ENCODE measurements around the gene TMEM240.
"Not testable (repeated sequence)": the region's sequence is repeated elsewhere in the genome, so short reads cannot be mapped to it uniquely, and the experiment has no call there.

TMEM240 gene

DNA sequence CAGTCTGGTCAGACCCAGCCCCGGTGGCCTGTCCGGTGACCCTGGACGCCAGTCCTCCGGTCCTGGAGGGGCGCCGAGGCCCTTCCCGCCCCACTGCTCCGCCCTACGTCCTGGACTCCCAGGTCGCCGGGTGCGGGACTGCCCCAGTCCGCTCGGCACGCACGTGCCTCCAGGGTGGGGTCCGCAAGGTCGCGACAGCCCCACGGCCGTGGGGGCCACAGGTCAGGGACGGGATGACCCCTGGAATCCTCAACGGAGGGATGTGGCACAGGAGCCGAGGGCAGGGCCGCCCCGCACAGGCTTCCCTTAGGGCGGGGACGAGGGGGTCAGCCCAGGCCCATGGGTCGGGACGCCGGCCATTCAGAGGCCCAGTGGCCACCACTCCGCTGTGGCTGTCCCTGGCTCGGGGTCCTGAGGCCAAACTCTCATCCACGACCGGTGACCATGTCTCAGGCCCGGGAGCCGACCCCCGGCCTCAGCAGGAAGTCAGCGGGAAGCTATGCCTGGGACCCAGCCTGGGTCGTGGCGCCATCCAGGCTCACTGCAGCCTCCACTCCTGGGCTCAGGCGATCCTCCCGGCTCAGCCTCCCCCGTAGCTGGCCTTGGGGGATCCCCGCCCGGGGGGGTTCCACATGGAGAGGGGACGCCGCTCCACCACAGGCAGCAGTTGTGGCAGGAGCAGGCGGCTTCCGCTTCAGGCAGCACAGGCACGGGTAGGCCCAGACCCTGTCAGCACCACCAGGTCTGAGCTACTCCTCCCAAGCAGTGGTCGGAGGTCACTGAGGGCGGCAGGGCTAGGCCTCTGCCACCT, 599 bp upstream of the TMEM240 start:
- DNase-seq (ENCODE audit: low spot score), result no peak

DNA sequence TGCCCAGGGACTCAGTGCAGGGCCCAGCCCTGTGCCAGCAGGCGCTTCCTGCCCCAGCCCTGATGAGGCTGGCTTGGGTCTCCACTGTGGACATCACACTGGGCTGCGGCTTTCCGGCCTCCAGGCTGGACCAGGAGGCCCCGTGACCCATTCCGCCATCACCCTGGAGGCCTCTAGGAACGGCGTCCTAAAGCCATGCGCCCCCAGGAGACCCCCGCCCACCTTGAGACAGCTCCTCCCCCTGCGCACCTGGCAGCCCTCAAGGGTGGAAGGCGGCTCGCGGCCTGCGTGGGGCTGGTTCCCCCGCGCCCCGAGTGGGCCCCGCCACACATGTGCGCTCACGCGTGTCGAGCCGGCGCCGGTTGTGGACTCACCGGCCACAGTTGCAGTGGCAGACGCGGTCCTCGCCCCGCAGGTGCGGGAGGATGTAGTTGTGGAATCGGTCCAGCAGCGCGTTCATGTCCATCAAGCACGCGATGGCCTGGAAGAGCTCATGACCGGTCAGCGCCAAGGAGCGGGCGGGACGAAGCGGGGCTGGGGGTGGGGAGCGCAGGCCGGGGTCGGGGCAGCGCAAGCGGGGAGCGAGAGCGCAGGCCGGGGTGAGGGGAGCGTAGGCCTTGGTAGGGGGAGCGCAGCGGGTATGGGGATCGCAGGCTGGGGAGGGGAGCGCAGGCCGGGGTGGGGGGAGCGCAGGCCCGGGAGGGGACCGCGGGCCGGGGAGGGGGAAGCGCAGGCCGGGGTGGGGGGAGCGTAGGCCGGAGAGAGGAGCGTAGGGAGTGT, 924 bp downstream of the TMEM240 start:
- DNase-seq (ENCODE audit: low spot score), result peak; percentile 47

GRCh38 chr1:1538989-1539309, 1.5 kb downstream of the TMEM240 start:
- no peak for DNase-seq (ENCODE audit: low spot score)

DNA sequence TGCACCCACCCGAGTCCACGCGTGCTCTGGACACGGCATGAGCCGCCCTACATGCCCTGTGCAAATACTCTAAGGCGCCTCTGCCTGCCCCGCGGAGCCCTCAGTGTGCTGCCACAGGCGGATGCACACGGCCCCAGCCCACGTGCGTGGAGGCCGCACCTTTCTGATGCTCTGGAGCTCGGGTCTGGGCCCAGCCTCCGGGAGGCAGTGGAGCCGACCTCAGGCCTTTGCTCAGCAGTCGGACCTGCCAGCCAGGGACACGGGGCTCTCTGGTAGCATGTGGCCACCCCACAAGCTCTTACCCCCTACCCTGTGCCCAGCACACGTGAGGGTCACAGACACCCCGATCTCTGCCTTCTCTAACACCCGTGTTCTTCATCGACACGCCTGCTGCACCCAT, 2.1 kb downstream of the TMEM240 start:
- DNase-seq (ENCODE audit: low spot score), result no peak

DNA sequence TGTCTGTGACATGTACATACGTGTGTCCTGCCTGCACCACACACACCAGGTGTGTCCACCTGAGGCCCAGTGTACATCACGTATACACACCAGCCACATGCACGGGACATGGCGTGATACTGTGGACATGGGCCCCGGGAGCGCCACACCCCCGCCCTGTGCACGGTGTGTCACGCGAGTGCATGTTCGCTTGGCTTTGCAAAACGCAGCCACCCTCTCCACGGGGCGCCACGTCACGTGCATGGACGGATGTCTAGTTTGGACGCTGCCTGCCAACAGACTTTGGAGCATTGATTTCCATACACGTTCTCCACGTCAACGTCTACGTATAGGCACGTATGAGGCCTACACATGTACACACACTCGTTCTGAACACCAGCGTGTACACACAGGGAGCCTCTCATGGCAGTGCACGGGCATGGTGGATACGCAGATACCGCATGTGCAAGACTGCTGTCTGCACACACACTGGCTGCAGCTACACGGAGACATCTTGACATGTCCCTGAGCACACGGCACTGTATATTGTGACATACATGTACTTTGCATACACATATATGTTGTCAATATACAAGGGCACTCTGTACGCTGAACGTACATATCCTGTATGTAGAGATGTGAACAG, 2.7 kb downstream of the TMEM240 start:
- no peak for DNase-seq (ENCODE audit: low spot score)

DNA sequence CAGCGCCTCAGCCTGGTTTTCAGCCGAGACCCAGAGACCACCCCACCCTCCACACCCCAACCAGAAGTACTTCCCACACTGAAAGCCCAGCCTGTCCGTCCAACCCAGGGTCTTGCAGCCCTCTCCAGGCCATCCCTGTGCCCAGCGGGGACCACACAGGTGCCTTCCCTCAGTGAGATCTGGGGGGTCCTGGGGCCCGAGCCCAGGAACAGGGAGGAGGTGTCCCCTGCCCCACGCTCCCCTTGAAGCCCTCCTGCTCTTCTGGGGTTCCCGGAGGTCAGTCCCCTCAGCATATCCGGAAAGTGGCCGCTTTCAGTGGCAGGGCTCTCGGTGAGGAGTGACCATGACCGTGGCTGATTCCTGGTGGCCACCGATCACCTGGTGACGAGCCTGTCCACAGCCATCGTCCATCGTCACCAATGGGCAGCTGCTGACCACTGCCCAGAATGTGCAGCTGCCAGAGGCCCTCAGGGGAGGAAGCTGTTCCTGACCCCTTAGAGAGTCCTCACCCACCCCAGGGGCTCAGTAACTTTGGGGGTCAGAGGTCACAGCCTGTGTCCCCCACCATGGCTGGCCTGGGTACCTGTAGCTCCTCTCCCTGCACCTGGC, 3.4 kb downstream of the TMEM240 start:
- DNase-seq (ENCODE audit: low spot score), result peak; percentile 1

DNA sequence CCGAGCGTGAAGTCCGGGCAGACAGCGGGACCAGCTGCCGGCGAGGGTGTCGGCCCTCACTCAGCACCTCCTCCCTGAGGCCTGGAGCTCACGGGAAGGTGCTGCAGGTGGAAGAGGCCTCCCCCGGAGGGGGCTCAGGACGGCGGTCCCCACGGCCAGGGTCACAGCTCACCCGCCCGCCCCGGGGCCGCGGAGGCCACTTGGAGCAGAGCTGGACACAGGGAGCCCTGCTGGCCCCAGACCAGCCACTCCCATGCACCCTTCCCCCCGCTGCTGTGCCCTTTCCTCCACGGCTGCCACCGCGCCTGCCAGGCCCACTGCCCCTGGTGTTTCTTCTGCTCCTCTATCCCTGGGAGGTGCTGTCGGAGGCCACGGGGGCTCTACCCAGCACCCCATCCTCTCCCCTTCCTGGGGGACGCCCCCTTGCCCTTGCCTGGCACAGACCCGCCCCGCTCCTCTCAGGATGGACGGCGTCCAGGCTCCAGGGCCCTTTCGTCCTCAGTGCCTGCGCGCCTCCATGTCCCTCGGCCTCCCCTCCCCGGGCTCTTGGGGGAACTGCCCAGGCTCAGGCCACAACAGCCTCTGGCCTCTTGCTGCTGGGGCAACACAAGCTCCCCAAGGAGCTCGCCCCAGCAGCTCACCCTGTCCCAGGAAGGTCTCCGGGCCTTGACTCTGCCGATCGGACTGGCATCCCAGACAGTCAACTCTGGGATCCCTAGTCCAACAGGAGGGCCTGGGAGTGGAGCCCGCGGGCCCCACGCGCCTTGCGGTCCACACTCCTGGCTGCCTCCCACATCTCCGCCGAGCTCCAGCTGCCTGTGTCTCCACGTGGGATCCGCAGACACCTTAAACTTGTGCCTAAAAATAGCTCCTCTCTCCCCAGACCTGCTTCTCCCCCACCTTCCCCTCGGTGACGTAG, 4.1 kb downstream of the TMEM240 start:
- peak; percentile 1 for DNase-seq (ENCODE audit: low spot score)

- DNase-seq (ENCODE audit: low spot score), result peak; percentile 1
Measured at GRCh38 chr1:1535201-1536018, 5.0 kb downstream of the TMEM240 start.

DNA sequence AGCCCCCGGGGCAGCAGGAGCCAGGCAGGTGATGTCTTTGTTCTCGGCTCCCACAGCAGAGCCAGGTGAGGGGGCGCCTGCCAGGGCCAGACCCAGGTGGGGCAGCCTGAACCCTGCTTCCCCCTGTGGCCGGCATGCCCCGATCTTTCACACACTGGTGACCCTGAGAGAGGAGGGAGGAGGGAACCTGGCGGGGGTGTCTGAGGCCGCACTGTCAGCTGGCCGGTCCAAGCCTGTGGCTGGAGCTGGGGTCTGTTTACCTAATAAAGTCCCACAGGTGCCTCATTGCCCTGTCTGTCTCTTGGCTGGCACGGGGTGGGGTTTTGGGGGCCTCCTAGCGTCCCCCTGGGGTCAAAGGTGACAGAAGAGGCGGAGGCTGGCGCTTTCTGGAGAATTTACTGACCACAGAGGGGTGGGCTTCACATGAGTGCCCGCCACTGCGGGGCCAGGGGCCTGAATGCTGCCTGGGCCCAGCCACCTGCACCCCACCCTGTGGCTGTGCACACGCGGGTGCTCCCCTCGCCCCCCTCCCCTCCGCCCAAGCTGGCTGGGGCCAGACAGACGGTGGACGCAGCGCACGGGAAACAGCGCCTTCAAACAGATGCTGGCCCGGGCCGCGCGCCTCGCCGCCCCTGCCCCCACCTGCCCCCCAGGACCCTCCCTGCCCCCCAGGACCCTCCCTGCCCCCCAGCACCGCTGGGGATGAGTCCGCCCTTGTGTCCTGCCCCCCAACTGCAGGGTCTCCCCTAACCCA, 5.8 kb downstream of the TMEM240 start:
- DNase-seq (ENCODE audit: low spot score), result peak; percentile 0

DNA sequence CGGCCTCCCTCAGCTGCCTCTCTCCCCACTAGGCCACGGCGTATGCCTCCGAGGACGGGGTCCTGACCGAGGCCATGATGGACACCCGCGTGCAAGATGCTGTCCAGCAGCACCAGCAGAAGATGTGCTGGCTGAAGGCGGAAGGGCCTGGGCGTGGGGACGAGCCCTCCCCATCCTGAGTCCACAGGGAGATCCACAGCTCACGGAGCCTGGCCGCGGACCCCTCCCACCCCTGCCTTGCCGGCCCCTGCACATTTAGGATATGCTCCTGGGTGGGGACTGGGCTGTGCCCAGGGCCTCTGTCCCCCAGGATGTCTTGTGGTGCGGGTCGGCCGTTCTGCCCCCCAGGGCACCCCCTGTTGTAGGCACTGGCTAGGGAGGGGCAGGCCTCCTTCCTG, 6.5 kb downstream of the TMEM240 start:
- peak; percentile 1 for DNase-seq (ENCODE audit: low spot score)

DNA sequence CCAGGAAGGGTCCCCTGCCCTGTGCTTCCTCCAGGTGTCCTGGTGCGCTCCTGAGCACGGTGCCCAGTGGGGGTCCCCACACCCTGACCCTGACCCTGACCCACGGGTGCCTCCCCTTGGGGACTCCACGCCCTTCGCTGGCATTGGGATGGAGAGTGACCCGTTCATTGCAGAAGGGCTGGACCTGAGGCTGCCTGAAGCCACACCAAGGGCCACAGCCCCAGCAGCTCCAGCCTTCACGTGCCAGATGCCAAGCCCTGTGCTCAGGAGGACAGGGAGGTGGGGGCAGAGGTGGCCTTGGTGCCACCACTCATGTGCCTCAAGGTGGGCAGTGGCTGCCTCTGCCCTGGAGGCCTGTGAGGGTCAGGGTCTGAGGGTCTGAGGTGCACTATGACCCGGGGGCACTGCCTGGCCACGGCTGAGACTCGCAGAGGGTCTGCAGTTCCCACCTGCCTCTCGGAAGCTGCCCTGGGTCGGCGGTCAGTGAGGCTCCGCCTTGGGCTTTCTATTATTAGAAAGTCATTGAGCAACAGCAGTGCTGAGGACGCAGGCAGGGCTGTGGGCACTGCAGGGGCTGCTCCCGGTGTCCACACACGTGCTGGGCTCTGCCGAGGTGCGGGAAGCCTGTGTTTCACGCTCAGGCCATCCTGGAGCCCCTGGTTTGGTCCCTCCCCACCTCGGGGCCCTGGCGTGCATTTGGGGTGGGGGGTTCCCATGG, 7.1 kb downstream of the TMEM240 start:
- DNase-seq (ENCODE audit: low spot score), result peak; percentile 1

- peak; percentile 0 for DNase-seq (ENCODE audit: low spot score)
Measured at GRCh38 chr1:1531947-1532346, 8.5 kb downstream of the TMEM240 start.

DNA sequence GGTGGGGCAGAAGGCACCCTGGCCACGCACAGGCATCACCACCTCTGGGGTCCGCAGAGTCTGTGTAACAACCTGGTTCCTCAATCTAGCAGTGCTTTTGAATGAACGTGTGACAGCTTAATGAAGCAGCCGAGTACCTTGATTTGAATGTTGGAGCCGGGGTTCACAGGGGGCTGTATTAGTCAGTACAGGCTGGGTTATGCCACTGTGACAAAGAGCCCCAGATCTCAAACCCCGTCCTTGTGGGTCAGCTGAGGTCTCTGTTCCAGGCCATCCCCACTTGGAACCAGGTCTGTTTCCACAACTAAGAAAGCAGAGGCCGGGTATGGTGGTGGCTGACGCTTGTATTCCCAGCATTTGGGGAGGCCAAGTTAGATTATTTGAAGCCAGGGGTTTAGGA, 10.5 kb downstream of the TMEM240 start:
- peak; percentile 1 for DNase-seq (ENCODE audit: low spot score)

- DNase-seq (ENCODE audit: low spot score), result peak; percentile 0
Measured at GRCh38 chr1:1529321-1529720, 11.1 kb downstream of the TMEM240 start.

GRCh38 chr1:1528301-1529267, 11.8 kb downstream of the TMEM240 start:
- DNase-seq (ENCODE audit: low spot score), result peak; percentile 1

- DNase-seq (ENCODE audit: low spot score), result peak; percentile 1
Measured at GRCh38 chr1:1527092-1527816, 13.2 kb downstream of the TMEM240 start.

DNA sequence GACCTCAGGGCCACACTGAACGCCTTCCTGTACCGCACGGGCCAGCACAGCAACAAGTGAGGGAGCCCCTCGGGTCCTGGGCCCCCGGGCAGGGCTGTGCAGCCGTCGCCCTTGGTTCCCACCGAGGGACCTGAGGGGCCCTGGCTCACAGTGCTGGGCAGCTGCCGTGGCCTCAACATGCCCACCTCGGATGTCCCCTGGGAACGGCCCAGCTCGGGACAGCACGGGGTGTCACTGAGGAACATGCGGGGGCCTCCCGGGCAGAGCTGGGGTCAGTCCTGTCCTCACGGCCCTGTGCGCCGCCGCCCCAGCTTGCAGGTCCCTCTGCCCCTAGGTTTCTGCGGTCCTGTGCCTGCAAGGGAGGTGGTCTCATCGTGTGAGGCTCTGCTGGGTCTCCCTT, 13.9 kb downstream of the TMEM240 start:
- not testable (repeated sequence) for DNase-seq (ENCODE audit: low spot score)
